ENCODE data around the gene KCTD10. TPM values are rescaled to one million over a fixed set of nuclear protein-coding genes. Genes with fewer than 3 reads are reported as not detected.
"Not testable (repeated sequence)": the region's sequence is repeated elsewhere in the genome, so short reads cannot be mapped to it uniquely, and the experiment has no call there.

Gene KCTD10
- total RNA-seq, 1 donor from 2014 or later: 74.5 TPM

- not testable (repeated sequence) for DNase-seq
These were observed 72.3 kb downstream of the KCTD10 start for GRCh38 chr12:109404841-109405240.

Other genes starting within 250 kb of the KCTD10 start
- not detected in 2 replicates for gene FOXN4, start 168.0 kb downstream of the KCTD10 start, total RNA-seq
- not detected in 2 replicates for gene MYO1H, start 129.4 kb downstream of the KCTD10 start, total RNA-seq
- 54.1 and 60.0 TPM in 2 replicates for gene UBE3B, start 334 bp upstream of the KCTD10 start, total RNA-seq
- gene MMAB, start 96.2 kb upstream of the KCTD10 start, total RNA-seq: 14.0 and 26.9 TPM in 2 replicates
- gene MVK, start 96.5 kb upstream of the KCTD10 start, total RNA-seq: 18.2 and 34.2 TPM in 2 replicates
- gene FAM222A, start 236.5 kb upstream of the KCTD10 start, total RNA-seq: 0.17 and 0.65 TPM in 2 replicates

Measured in dermis blood vessel endothelial cell (primary cell).